H1 (cell line): ENCODE results near the gene CBLN1. TPM values are rescaled to one million over a fixed set of nuclear protein-coding genes. Genes with fewer than 3 reads are reported as not detected.

ENCODE experiments used
- CTCF ChIA-PET: fragments of 300-600 bp; sonication (Branson Sonifier 250); formaldehyde crosslinking; loops from one replicate; lab custom pipeline; 2021; ENCODE audit not compliant: partially characterized antibody; lab: Charles Lee
- POLR2A ChIA-PET: fragments of 300-600 bp; sonication (Branson Sonifier 250); formaldehyde crosslinking; loops from one replicate; lab custom pipeline; 2021; ENCODE audit warnings: inconsistent platforms; ENCODE audit not compliant: partially characterized antibody; lab: Charles Lee
- DNase-seq, 2 experiments: peaks; one replicate each; pipeline versions ENCODE4 v3.0.0 to v3.0.0-alpha.2; 2010 to 2022; ENCODE audit warnings: low spot score in 2 of 2, low read depth in 1 of 2, mixed read lengths in 1 of 2
- FAIRE-seq: peaks from 2 replicates; lab custom pipeline; 2011; peaks lifted over from hg19 to GRCh38; lab: Jason Lieb, UNC
- H2AFZ ChIP-seq: 2 replicates; pipeline ENCODE4 v1.8.1; 2012; ENCODE audit warnings: low read length, inconsistent platforms
- H2AK5ac ChIP-seq: 2 replicates; pipeline ENCODE4 v1.6.1; 2013; ENCODE audit warnings: low read depth, low read length
- H2BK120ac ChIP-seq: replicated peaks from 2 replicates; pipeline ENCODE3; 2013; ENCODE audit warnings: low read depth, low read length, inconsistent platforms
- H2BK12ac ChIP-seq: 2 replicates; pipeline ENCODE4 v1.6.1; 2013; ENCODE audit warnings: low read depth, low read length
- H2BK15ac ChIP-seq: 2 replicates; pipeline ENCODE4 v1.6.1; 2013; ENCODE audit warnings: low read length
- H2BK20ac ChIP-seq: 2 replicates; pipeline ENCODE4 v1.6.1; 2013; ENCODE audit warnings: low read length
- H2BK5ac ChIP-seq: 2 replicates; pipeline ENCODE4 v1.6.1; 2013; ENCODE audit warnings: low read depth, low read length
- H3K14ac ChIP-seq: 2 replicates; pipeline ENCODE4 v1.6.1; 2013; ENCODE audit warnings: inconsistent platforms; ENCODE audit not compliant: insufficient read length
- H3K18ac ChIP-seq: 2 replicates; pipeline ENCODE4 v1.6.1; 2013; ENCODE audit warnings: low read length; ENCODE audit errors: extremely low read depth
- H3K23ac ChIP-seq: 2 replicates; pipeline ENCODE4 v1.6.1; 2013; ENCODE audit warnings: inconsistent platforms; ENCODE audit not compliant: insufficient read length
- H3K23me2 ChIP-seq: 2 replicates; pipeline ENCODE4 v1.6.1; 2013; ENCODE audit warnings: low read depth, low read length
- H3K27ac ChIP-seq: 2 replicates; pipeline ENCODE4 v1.6.1; 2011; ENCODE audit warnings: low read depth, low read length, inconsistent platforms
- H3K27me3 ChIP-seq, 4 experiments: replicated peaks in 1 of 4; 1 replicate in 1 of 4; 2 replicates in 3 of 4; pipeline versions ENCODE4 v1.6.1 to v1.8.1; 2011 to 2013; ENCODE audit warnings: low read length in 3 of 4, mild to moderate bottlenecking in 3 of 4, inconsistent platforms in 2 of 4, mixed read lengths in 2 of 4, moderate library complexity in 1 of 4; ENCODE audit not compliant: control insufficient read depth in 3 of 4, insufficient read depth in 3 of 4; ENCODE audit errors: extremely low read depth in 1 of 4
- H3K36me3 ChIP-seq, 4 experiments: 2 replicates each; pipeline versions ENCODE4 v1.6.1 to v1.8.1; 2011 to 2013; ENCODE audit warnings: mild to moderate bottlenecking in 4 of 4, low read length in 3 of 4, moderate library complexity in 2 of 4, control low read depth in 1 of 4, inconsistent platforms in 1 of 4; ENCODE audit not compliant: insufficient read depth in 4 of 4, control insufficient read depth in 2 of 4
- H3K4ac ChIP-seq: replicated peaks from 2 replicates; pipeline ENCODE3; 2013; ENCODE audit warnings: low read length, low read depth, mixed read lengths, inconsistent platforms; ENCODE audit not compliant: insufficient read length
- H3K4me1 ChIP-seq, 4 experiments: replicated peaks in 1 of 4; 1 replicate in 1 of 4; 2 replicates in 3 of 4; pipeline versions ENCODE4 v1.6.1 to v1.8.1; 2011 to 2013; ENCODE audit warnings: low read length in 3 of 4, inconsistent platforms in 2 of 4, mixed read lengths in 1 of 4; ENCODE audit not compliant: insufficient read depth in 4 of 4, control insufficient read depth in 3 of 4
- H3K4me2 ChIP-seq, 2 experiments: 2 replicates each; pipeline versions ENCODE4 v1.6.1 to v1.8.1; 2011 to 2013; ENCODE audit warnings: low read depth in 2 of 2, low read length in 2 of 2, control low read depth in 1 of 2, inconsistent platforms in 1 of 2, mild to moderate bottlenecking in 1 of 2; ENCODE audit not compliant: insufficient read depth in 1 of 2
- H3K4me3 ChIP-seq, 4 experiments: fragments of 200-600, 300-600 bp in 1 of 4; sonication (generic), shearing (Covaris generic), sonication (Bioruptor Twin) in 1 of 4; 2 replicates each; pipeline versions ENCODE4 v1.5.1 to v1.8.1; 2011 to 2016; ENCODE audit warnings: low read length in 4 of 4, low read depth in 3 of 4, control low read depth in 2 of 4, inconsistent platforms in 2 of 4, mild to moderate bottlenecking in 2 of 4, mixed read lengths in 1 of 4, moderate library complexity in 1 of 4; ENCODE audit not compliant: insufficient read depth in 2 of 4; ENCODE audit errors: extremely low read depth in 1 of 4
- H3K56ac ChIP-seq: replicated peaks from 2 replicates; pipeline ENCODE3; 2013; ENCODE audit warnings: low read depth, mild to moderate bottlenecking, mixed read lengths, low read length, inconsistent platforms; ENCODE audit not compliant: insufficient read length
- H3K79me1 ChIP-seq: 2 replicates; pipeline ENCODE4 v1.6.1; 2013; ENCODE audit warnings: low read depth, low read length, control low read depth
- H3K79me2 ChIP-seq, 2 experiments: 2 replicates each; pipeline versions ENCODE4 v1.6.1 to v1.8.1; 2012 to 2013; ENCODE audit warnings: low read length in 2 of 2, mild to moderate bottlenecking in 2 of 2, inconsistent platforms in 1 of 2; ENCODE audit not compliant: insufficient read depth in 2 of 2, control insufficient read depth in 1 of 2
- H3K9ac ChIP-seq, 4 experiments: replicated peaks in 1 of 4; 1 replicate in 1 of 4; 2 replicates in 3 of 4; pipeline versions ENCODE4 v1.6.1 to v1.8.1; 2011 to 2013; ENCODE audit warnings: low read depth in 3 of 4, low read length in 3 of 4, control low read depth in 2 of 4, mild to moderate bottlenecking in 2 of 4, moderate library complexity in 2 of 4, inconsistent platforms in 1 of 4; ENCODE audit errors: extremely low read depth in 1 of 4
- H3K9me3 ChIP-seq, 2 experiments: 2 replicates each; pipeline versions ENCODE4 v1.6.1 to v1.8.1; 2012 to 2013; ENCODE audit warnings: mild to moderate bottlenecking in 2 of 2, moderate library complexity in 2 of 2, control low read depth in 1 of 2, inconsistent platforms in 1 of 2, low read depth in 1 of 2, low read length in 1 of 2, mixed read lengths in 1 of 2; ENCODE audit not compliant: insufficient read depth in 2 of 2
- H4K20me1 ChIP-seq, 2 experiments: replicated peaks in 1 of 2; 2 replicates each; pipeline versions ENCODE3 to v1.8.1; 2011 to 2013; ENCODE audit warnings: inconsistent platforms in 2 of 2, low read length in 2 of 2, mild to moderate bottlenecking in 1 of 2; ENCODE audit not compliant: insufficient read depth in 2 of 2, control insufficient read depth in 1 of 2
- H4K5ac ChIP-seq: 2 replicates; pipeline ENCODE4 v1.6.1; 2013; ENCODE audit warnings: low read length, low read depth, mixed read lengths, inconsistent platforms; ENCODE audit not compliant: insufficient read length
- H4K8ac ChIP-seq: 2 replicates; pipeline ENCODE4 v1.8.0; 2013; ENCODE audit warnings: mild to moderate bottlenecking, moderate library complexity, low read length, inconsistent platforms; ENCODE audit not compliant: insufficient read depth; ENCODE audit errors: extremely low read depth
- H4K91ac ChIP-seq: replicated peaks from 2 replicates; pipeline ENCODE3; 2013; ENCODE audit warnings: low read length, mixed read lengths, inconsistent platforms; ENCODE audit not compliant: insufficient read length
- CBX5 ChIP-seq: fragments of 300-800, 300-1000 bp; sonication (generic); IDR thresholded peaks from 2 replicates; pipeline ENCODE4 v1.7.1; 2016; ENCODE audit warnings: antibody characterized with exemption, low read length, low read depth
- EZH2 ChIP-seq: fragments of 200-600 bp; sonication (generic); IDR thresholded peaks from 2 replicates; pipeline ENCODE4 v1.7.1; 2012; ENCODE audit warnings: low read depth, mild to moderate bottlenecking, moderate library complexity, low read length, inconsistent platforms; ENCODE audit not compliant: severe bottlenecking
- GABPA ChIP-seq: IDR thresholded peaks from 2 replicates; pipeline ENCODE4 v1.6.1; 2011; ENCODE audit warnings: mild to moderate bottlenecking, low read length, moderate library complexity, borderline replicate concordance; ENCODE audit not compliant: insufficient read depth
- NANOG ChIP-seq: IDR thresholded peaks from 2 replicates; pipeline ENCODE4 v1.6.1; 2011; ENCODE audit warnings: low read length, low read depth, mild to moderate bottlenecking, inconsistent platforms; ENCODE audit not compliant: insufficient read depth, poor library complexity, severe bottlenecking
- RAD21 ChIP-seq, 2 experiments: IDR thresholded peaks in 1 of 2; conservative IDR thresholded peaks in 1 of 2; 2 replicates each; pipeline ENCODE4 v1.6.1; 2011; ENCODE audit warnings: low read depth in 2 of 2, low read length in 2 of 2, improper control_type of control experiment in 1 of 2, inconsistent platforms in 1 of 2, mild to moderate bottlenecking in 1 of 2, moderate library complexity in 1 of 2
- RNF2 ChIP-seq: fragments of 200-900, 300-1000 bp; sonication (generic); IDR thresholded peaks from 2 replicates; pipeline ENCODE4 v1.7.1; 2016; ENCODE audit warnings: borderline replicate concordance, low read depth, mild to moderate bottlenecking, antibody characterized with exemption, low read length; ENCODE audit not compliant: poor library complexity, severe bottlenecking; ENCODE audit errors: missing control alignments
- SP4 ChIP-seq: IDR thresholded peaks from 2 replicates; pipeline ENCODE4 v1.6.1; 2012; ENCODE audit warnings: low read length, inconsistent platforms
- TCF12 ChIP-seq: IDR thresholded peaks from 2 replicates; pipeline ENCODE4 v1.6.1; 2011; ENCODE audit warnings: low read depth, mild to moderate bottlenecking, low read length
- ZNF274 ChIP-seq: IDR thresholded peaks from 2 replicates; pipeline ENCODE4 v1.7.0; 2012; ENCODE audit warnings: low read length, borderline replicate concordance; ENCODE audit errors: extremely low read depth
- WGBS, 2 experiments: shearing (Covaris generic) in 1 of 2; methylation state at CpG; one replicate each; pipeline versions ENCODE4 v1.1.6 to v1.1.7; 2013 to 2015; ENCODE audit warnings: low lambda C conversion rate in 2 of 2, mixed read lengths in 2 of 2, inconsistent platforms in 1 of 2, low coverage in 1 of 2, missing lambda C conversion rate in 1 of 2; ENCODE audit not compliant: insufficient replicate concordance in 2 of 2, insufficient coverage in 1 of 2, insufficient read length in 1 of 2; ENCODE audit errors: extremely low coverage in 1 of 2, missing lambda C conversion rate in 1 of 2; 5-methylcytosine and 5-hydroxymethylcytosine counted together
- polyA plus RNA-seq, 7 experiments: library from polyadenylated mRNA; depleted of rRNA in 3 of 7; stranded (reverse) in 5 of 7; unstranded in 2 of 7; fragments of >200 nt in 5 of 7; fragments of 200-250 nt in 2 of 7; gene quantifications; 1 replicate in 5 of 7; 2 replicates in 1 of 7; 4 replicates in 1 of 7; pipeline versions ENCODE4 v1.2.1 to v1.2.3, GENCODE V29; 2011 to 2013; ENCODE audit warnings: missing spikeins in 2 of 7, mixed read lengths in 2 of 7
- total RNA-seq: library from RNA; stranded (reverse); fragmentation: NEBNext Ultra II Directional; extraction: Animal tissue kit (Norgen Biotek cat#: 25700); gene quantifications from 2 replicates; pipeline ENCODE4 v1.2.1, GENCODE V29; 2021
- TF ChIP-seq, protein P1 (sequence below), 3 experiments: IDR thresholded peaks; 1 replicate in 2 of 3; 2 replicates in 1 of 3; pipeline versions ENCODE4 v1.5.1 to v1.6.1; 2011; ENCODE audit warnings: low read length in 3 of 3, mild to moderate bottlenecking in 3 of 3, inconsistent platforms in 2 of 3, low read depth in 1 of 3, moderate library complexity in 1 of 3; ENCODE audit not compliant: insufficient read depth in 1 of 3; ENCODE audit errors: control extremely low read depth in 1 of 3

The CBLN1 gene
- total and polyA plus RNA-seq, 2 of the 8 experiments (the other 6 are each of a cell fraction or from before 2014, with no cell fraction given), result 0.97 to 7.1 TPM

- Histone ChIP-seq H3K79me2 (no peaks in the 10 kb centered on the region), H3K27ac (no peak overlapping the region), H3K4me3 (no peak overlapping the region), H4K20me1 (no peaks in the 10 kb centered on the region), H3K79me1 (no peaks in the 10 kb centered on the region), H3K14ac (no peak overlapping the region), H3K9ac (no peak overlapping the region), H2BK15ac (no peak overlapping the region), H2AFZ (no peak overlapping the region), H3K56ac (no peak overlapping the region), H2BK20ac (no peak overlapping the region), H4K91ac (no peak overlapping the region), H3K4ac (no peak overlapping the region), H3K36me3 (no peaks in the 10 kb centered on the region), H3K9me3 (no peaks in the 10 kb centered on the region), H2BK12ac (no peak overlapping the region), H4K5ac (no peak overlapping the region), H2BK5ac (no peak overlapping the region), H3K27me3 (no peaks in the 10 kb centered on the region), H3K18ac (no peak overlapping the region), H4K8ac (no peak overlapping the region), H3K23me2 (no peaks in the 10 kb centered on the region), H2AK5ac (no peak overlapping the region), H2BK120ac (no peak overlapping the region), H3K4me2 (no peak overlapping the region), H3K4me1 (no peaks in the 10 kb centered on the region), H3K23ac (no peak overlapping the region)
- DNase-seq (no peak), FAIRE-seq (no peak)
- POLR2A ChIA-PET, result no interaction called here
- CTCF ChIA-PET, result interaction anchor here (1.4 to 1.6 kb wide), 2 partner anchors 44 to 52 kb away, joined by 3 to 5 read pairs; no protein-coding TSS in a partner anchor
- 80% methylated on average over 4 of the region's 4 CpGs; no CpG with 5 or more reads in 1 of the 2 experiments for WGBS, 2 experiments
- TF ChIP-seq RAD21 (IDR thresholded peaks at IDR 0.05 in 1 of 2, conservative IDR thresholded peaks at IDR 0.05 in 1 of 2; ENCODE audit: low read depth in 2 of 2, low read length in 2 of 2) (no peak), CBX5 (no peak), GABPA (no peak), TCF12 (no peak), EZH2 (no peak), RNF2 (no peak), SP4 (no peak), NANOG (no peak), ZNF274 (no peak)
- TF ChIP-seq, protein P1, sequence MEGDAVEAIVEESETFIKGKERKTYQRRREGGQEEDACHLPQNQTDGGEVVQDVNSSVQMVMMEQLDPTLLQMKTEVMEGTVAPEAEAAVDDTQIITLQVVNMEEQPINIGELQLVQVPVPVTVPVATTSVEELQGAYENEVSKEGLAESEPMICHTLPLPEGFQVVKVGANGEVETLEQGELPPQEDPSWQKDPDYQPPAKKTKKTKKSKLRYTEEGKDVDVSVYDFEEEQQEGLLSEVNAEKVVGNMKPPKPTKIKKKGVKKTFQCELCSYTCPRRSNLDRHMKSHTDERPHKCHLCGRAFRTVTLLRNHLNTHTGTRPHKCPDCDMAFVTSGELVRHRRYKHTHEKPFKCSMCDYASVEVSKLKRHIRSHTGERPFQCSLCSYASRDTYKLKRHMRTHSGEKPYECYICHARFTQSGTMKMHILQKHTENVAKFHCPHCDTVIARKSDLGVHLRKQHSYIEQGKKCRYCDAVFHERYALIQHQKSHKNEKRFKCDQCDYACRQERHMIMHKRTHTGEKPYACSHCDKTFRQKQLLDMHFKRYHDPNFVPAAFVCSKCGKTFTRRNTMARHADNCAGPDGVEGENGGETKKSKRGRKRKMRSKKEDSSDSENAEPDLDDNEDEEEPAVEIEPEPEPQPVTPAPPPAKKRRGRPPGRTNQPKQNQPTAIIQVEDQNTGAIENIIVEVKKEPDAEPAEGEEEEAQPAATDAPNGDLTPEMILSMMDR (IDR thresholded peaks at IDR 0.05; ENCODE audit: control extremely low read depth in 1 of 3, insufficient read depth in 1 of 3, low read depth in 1 of 3, low read length in 3 of 3), result no peak
These were observed 45.4 kb downstream of the CBLN1 start for GRCh38 chr16:49236216-49236615.
